K562 (cell line): ENCODE measurements around the gene KCTD12. TPM values are rescaled to one million over a fixed set of nuclear protein-coding genes. Genes with fewer than 3 reads are reported as not detected.

Experiments used
- ZNF121 ChIP-seq: sonication (generic); formaldehyde crosslinking; conservative IDR thresholded peaks from 2 replicates; pipeline ENCODE4 v1.8.0; 2022; ENCODE audit warnings: missing genetic modification reagents
- ZNF239 ChIP-seq: fragments of 250-450 bp; sonication (Bioruptor Pico); IDR thresholded peaks from 2 replicates; pipeline ENCODE4 v1.4.0; 2020; ENCODE audit warnings: mild to moderate bottlenecking
- polyA plus RNA-seq, 8 experiments: library from polyadenylated mRNA; depleted of rRNA in 4 of 8; stranded (reverse) in 5 of 8; unstranded in 3 of 8; fragments of >200 nt; fragmentation: Nextera tagmentation in 2 of 8; fragmentation: Illumina TruSeq in 1 of 8; extraction: Ambion mirVana in 2 of 8; extraction: Trizol in 1 of 8; gene quantifications; 2 replicates each; pipeline versions ENCODE4 v1.2.1 to v1.2.3, GENCODE V29; 2011 to 2014; ENCODE audit warnings: inconsistent platforms in 1 of 8, missing spikeins in 1 of 8
- total RNA-seq, 7 experiments: library from RNA; depleted of rRNA in 6 of 7; stranded (reverse); fragments of >200 nt in 6 of 7; fragmentation: Illumina TruSeq in 2 of 7; extraction: Trizol in 2 of 7; gene quantifications; 2 replicates each; pipeline versions ENCODE4 v1.2.1 to v1.2.3, GENCODE V29; 2011 to 2021; ENCODE audit warnings: low replicate concordance in 1 of 7
- TF ChIP-seq, protein P1 (sequence below): fragments of 200-600 bp; sonication (generic); IDR thresholded peaks from one replicate; pipeline ENCODE4 v1.6.1; 2012; ENCODE audit warnings: mild to moderate bottlenecking, low read depth, low read length, inconsistent platforms
- TF ChIP-seq, protein P2 (sequence below): sonication (generic); formaldehyde crosslinking; IDR thresholded peaks from 2 replicates; pipeline ENCODE4 v1.8.0; 2022; ENCODE audit warnings: mild to moderate bottlenecking, missing genetic modification reagents

Gene KCTD12
- total and polyA plus RNA-seq, 9 of the 15 experiments (the other 6 are each of a cell fraction or from before 2014, with no cell fraction given) = 0.14 to 0.93 (median 0.32) TPM

DNA sequence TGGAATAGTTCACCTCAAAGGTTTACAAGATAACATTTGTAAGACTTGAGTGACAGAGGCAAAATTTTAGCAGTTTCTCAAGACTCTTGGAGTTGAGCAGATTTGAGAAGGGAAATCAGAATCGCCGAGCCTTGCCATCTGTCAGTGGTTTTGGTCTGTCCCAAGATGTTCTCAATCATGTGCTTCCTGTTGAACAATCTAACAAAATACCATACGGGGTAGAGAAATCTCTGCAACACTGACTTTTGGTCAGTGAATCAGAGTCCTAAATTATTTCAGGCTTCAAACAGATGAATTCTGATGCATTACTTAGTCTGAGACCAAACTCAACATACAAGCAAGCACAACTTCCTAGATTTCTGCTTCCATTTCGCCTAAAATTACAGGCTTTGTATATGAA, 3.8 kb downstream of the KCTD12 start (continued):
- TF ChIP-seq, protein P1, sequence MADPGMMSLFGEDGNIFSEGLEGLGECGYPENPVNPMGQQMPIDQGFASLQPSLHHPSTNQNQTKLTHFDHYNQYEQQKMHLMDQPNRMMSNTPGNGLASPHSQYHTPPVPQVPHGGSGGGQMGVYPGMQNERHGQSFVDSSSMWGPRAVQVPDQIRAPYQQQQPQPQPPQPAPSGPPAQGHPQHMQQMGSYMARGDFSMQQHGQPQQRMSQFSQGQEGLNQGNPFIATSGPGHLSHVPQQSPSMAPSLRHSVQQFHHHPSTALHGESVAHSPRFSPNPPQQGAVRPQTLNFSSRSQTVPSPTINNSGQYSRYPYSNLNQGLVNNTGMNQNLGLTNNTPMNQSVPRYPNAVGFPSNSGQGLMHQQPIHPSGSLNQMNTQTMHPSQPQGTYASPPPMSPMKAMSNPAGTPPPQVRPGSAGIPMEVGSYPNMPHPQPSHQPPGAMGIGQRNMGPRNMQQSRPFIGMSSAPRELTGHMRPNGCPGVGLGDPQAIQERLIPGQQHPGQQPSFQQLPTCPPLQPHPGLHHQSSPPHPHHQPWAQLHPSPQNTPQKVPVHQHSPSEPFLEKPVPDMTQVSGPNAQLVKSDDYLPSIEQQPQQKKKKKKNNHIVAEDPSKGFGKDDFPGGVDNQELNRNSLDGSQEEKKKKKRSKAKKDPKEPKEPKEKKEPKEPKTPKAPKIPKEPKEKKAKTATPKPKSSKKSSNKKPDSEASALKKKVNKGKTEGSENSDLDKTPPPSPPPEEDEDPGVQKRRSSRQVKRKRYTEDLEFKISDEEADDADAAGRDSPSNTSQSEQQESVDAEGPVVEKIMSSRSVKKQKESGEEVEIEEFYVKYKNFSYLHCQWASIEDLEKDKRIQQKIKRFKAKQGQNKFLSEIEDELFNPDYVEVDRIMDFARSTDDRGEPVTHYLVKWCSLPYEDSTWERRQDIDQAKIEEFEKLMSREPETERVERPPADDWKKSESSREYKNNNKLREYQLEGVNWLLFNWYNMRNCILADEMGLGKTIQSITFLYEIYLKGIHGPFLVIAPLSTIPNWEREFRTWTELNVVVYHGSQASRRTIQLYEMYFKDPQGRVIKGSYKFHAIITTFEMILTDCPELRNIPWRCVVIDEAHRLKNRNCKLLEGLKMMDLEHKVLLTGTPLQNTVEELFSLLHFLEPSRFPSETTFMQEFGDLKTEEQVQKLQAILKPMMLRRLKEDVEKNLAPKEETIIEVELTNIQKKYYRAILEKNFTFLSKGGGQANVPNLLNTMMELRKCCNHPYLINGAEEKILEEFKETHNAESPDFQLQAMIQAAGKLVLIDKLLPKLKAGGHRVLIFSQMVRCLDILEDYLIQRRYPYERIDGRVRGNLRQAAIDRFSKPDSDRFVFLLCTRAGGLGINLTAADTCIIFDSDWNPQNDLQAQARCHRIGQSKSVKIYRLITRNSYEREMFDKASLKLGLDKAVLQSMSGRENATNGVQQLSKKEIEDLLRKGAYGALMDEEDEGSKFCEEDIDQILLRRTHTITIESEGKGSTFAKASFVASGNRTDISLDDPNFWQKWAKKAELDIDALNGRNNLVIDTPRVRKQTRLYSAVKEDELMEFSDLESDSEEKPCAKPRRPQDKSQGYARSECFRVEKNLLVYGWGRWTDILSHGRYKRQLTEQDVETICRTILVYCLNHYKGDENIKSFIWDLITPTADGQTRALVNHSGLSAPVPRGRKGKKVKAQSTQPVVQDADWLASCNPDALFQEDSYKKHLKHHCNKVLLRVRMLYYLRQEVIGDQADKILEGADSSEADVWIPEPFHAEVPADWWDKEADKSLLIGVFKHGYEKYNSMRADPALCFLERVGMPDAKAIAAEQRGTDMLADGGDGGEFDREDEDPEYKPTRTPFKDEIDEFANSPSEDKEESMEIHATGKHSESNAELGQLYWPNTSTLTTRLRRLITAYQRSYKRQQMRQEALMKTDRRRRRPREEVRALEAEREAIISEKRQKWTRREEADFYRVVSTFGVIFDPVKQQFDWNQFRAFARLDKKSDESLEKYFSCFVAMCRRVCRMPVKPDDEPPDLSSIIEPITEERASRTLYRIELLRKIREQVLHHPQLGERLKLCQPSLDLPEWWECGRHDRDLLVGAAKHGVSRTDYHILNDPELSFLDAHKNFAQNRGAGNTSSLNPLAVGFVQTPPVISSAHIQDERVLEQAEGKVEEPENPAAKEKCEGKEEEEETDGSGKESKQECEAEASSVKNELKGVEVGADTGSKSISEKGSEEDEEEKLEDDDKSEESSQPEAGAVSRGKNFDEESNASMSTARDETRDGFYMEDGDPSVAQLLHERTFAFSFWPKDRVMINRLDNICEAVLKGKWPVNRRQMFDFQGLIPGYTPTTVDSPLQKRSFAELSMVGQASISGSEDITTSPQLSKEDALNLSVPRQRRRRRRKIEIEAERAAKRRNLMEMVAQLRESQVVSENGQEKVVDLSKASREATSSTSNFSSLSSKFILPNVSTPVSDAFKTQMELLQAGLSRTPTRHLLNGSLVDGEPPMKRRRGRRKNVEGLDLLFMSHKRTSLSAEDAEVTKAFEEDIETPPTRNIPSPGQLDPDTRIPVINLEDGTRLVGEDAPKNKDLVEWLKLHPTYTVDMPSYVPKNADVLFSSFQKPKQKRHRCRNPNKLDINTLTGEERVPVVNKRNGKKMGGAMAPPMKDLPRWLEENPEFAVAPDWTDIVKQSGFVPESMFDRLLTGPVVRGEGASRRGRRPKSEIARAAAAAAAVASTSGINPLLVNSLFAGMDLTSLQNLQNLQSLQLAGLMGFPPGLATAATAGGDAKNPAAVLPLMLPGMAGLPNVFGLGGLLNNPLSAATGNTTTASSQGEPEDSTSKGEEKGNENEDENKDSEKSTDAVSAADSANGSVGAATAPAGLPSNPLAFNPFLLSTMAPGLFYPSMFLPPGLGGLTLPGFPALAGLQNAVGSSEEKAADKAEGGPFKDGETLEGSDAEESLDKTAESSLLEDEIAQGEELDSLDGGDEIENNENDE = no peak
- TF ChIP-seq ZNF121 (CRISPR knock-in tag) (no peak), ZNF239 (CRISPR knock-in tag) (no peak)
- TF ChIP-seq, protein P2, sequence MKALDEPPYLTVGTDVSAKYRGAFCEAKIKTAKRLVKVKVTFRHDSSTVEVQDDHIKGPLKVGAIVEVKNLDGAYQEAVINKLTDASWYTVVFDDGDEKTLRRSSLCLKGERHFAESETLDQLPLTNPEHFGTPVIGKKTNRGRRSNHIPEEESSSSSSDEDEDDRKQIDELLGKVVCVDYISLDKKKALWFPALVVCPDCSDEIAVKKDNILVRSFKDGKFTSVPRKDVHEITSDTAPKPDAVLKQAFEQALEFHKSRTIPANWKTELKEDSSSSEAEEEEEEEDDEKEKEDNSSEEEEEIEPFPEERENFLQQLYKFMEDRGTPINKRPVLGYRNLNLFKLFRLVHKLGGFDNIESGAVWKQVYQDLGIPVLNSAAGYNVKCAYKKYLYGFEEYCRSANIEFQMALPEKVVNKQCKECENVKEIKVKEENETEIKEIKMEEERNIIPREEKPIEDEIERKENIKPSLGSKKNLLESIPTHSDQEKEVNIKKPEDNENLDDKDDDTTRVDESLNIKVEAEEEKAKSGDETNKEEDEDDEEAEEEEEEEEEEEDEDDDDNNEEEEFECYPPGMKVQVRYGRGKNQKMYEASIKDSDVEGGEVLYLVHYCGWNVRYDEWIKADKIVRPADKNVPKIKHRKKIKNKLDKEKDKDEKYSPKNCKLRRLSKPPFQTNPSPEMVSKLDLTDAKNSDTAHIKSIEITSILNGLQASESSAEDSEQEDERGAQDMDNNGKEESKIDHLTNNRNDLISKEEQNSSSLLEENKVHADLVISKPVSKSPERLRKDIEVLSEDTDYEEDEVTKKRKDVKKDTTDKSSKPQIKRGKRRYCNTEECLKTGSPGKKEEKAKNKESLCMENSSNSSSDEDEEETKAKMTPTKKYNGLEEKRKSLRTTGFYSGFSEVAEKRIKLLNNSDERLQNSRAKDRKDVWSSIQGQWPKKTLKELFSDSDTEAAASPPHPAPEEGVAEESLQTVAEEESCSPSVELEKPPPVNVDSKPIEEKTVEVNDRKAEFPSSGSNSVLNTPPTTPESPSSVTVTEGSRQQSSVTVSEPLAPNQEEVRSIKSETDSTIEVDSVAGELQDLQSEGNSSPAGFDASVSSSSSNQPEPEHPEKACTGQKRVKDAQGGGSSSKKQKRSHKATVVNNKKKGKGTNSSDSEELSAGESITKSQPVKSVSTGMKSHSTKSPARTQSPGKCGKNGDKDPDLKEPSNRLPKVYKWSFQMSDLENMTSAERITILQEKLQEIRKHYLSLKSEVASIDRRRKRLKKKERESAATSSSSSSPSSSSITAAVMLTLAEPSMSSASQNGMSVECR (CRISPR knock-in tag) = no peak
